Measurements from ENCODE around the gene L1TD1.
"Not testable (repeated sequence)": the region's sequence is repeated elsewhere in the genome, so short reads cannot be mapped to it uniquely, and the experiment has no call there.

The L1TD1 gene

DNA sequence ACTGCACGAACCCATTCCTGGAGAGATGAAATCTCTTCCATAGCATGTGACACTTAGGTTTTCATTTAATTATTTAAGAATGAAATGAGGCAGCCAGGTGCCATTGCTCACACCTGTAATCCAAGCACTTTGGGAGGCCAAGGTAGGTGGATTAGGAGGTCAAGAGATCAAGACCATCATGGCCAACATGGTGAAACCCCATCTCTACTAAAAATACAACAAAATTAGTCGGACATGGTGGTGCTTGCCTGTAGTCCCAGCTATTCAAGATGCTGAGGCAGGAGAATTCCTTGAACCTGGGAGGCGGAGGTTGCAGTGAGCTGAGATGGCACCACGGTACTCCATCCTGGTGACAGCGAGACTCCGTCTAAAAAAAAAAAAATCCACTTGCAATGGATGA lies 17.8 kb downstream of the L1TD1 start:
- Mint-ChIP-seq H3K36me3 (ENCODE audit: low read depth) (peaks cover 9% of the 10 kb centered on the region), H3K27me3 (no peaks in the 10 kb centered on the region), H3K4me3 (no peak overlapping the region), H3K27ac (no peak overlapping the region), H3K4me1 (ENCODE audit: low read depth) (peaks cover 15% of the 10 kb centered on the region), H3K9me3 (peaks cover 27% of the 10 kb centered on the region)
- intact Hi-C loops (cut with micrococcal nuclease): no loop called here

DNA sequence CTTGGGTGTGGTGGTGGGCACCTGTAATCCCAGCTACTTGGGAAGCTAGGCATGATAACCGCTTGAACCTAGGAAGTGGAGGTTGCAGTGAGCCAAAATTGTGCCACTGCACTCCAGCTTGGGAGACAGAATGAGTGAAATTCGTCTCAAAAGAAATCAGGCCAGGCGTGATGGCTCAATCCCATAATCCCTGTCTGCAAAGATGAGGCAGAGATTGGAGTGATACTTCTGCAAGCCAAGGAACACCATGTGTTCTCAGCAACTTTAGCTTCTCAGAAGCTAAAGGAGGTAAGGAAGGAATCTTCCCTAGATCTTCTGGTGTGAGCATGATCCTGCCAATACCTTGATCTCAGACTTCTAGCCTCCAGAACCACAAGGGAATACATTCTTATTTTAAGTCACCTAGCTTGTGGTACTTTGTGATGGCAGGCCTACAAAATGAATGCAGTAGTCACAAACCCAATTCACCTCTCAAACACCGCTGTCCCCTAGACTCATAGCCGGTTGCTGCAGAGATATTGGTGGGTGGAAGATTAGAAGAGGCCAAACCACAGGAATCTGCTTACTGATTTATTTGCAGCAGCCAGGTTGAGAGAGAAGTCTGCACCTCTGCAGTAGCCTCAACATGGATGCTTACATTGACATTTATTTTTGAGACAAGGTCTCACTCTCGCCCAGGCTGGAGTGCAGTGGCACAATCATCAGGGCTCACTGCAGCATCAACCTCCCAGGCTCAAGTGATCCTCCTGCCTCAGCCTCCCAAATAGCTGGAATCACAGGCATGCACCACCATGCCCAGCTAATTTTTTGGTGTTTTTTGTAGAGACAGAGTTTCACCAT lies 18.6 kb downstream of the L1TD1 start:
- Mint-ChIP-seq H3K36me3 (ENCODE audit: low read depth) (peaks cover 9% of the 10 kb centered on the region), H3K27ac (no peak overlapping the region), H3K4me3 (no peak overlapping the region), H3K4me1 (ENCODE audit: low read depth) (peaks cover 18% of the 10 kb centered on the region), H3K27me3 (no peaks in the 10 kb centered on the region), H3K9me3 (peaks cover 27% of the 10 kb centered on the region)
- intact Hi-C loops (cut with micrococcal nuclease): no loop called here

DNA sequence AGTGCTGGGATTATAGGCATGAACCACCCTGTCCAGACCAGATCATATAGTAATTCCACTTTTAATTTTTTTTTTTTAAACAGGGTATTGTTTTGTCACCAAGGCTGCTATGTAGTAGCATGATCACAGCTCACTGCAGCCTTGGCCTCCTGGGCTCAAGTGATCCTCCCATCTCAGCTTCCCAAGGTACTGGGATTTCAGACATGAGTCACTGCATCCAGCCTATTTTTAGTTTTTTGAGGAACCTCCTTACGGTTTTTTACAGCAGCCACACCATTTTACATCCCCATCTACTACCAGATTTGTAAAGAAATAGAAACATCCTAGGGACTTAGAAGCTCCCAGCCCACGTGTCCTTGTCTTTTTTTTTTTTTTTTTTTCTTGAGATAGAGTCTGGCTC lies 24.0 kb downstream of the L1TD1 start:
- Mint-ChIP-seq H3K36me3 (ENCODE audit: low read depth) (no peaks in the 10 kb centered on the region), H3K4me3 (no peak overlapping the region), H3K27me3 (no peaks in the 10 kb centered on the region), H3K27ac (no peak overlapping the region), H3K9me3 (no peaks in the 10 kb centered on the region), H3K4me1 (ENCODE audit: low read depth) (peaks cover 6% of the 10 kb centered on the region)
- intact Hi-C loops (cut with micrococcal nuclease): no loop called here

DNA sequence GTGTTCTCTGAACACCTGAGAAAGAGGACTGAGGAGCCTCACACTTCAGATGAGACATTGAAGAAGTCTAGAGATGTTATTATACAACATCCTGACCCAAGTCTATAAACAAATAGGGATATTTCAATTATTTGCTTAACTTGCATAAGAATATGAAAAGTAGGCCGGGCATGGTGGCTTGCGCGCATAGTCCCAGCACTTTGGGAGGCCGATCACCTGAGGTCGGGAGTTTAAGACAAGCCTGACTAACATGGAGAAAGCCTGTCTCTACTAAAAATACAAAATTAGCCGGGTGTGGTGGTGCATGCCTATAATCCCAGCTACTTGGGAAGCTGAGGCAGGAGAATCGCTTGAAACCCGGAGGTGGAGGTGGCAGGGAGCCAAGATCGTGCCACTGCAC lies 25.8 kb downstream of the L1TD1 start:
- H3K4me3 Mint-ChIP-seq, H3K27ac Mint-ChIP-seq: not testable (repeated sequence)

GRCh38 chr1:62221171-62221570 lies 26.5 kb downstream of the L1TD1 start:
- no peaks in the 10 kb centered on the region for H3K27me3 Mint-ChIP-seq
- no peaks in the 10 kb centered on the region for H3K36me3 Mint-ChIP-seq (ENCODE audit: low read depth)
- H3K4me1 Mint-ChIP-seq (ENCODE audit: low read depth): peaks cover 6% of the 10 kb centered on the region
- intact Hi-C loops (cut with micrococcal nuclease): no loop called here
- no peaks in the 10 kb centered on the region for H3K9me3 Mint-ChIP-seq
- H3K27ac Mint-ChIP-seq: no peak overlapping the region
- no peak overlapping the region for H3K4me3 Mint-ChIP-seq

More for the DNA sequence above, 25.8 kb downstream of the L1TD1 start:
- H3K9me3 Mint-ChIP-seq; H3K27me3 Mint-ChIP-seq; H3K4me1 Mint-ChIP-seq (ENCODE audit: low read depth); H3K36me3 Mint-ChIP-seq (ENCODE audit: low read depth); intact Hi-C loops (cut with micrococcal nuclease): not testable (repeated sequence)

- Mint-ChIP-seq H3K4me3 (no peak overlapping the region), H3K36me3 (ENCODE audit: low read depth) (no peaks in the 10 kb centered on the region), H3K4me1 (ENCODE audit: low read depth) (peaks cover 5% of the 10 kb centered on the region), H3K27me3 (no peaks in the 10 kb centered on the region), H3K9me3 (no peaks in the 10 kb centered on the region), H3K27ac (no peak overlapping the region)
- intact Hi-C loops (cut with micrococcal nuclease): no loop called here
Measured at GRCh38 chr1:62222321-62222720, 27.7 kb downstream of the L1TD1 start.

GRCh38 chr1:62224182-62224581 lies 29.5 kb downstream of the L1TD1 start:
- Mint-ChIP-seq H3K4me1 (ENCODE audit: low read depth) (peaks cover 9% of the 10 kb centered on the region), H3K36me3 (ENCODE audit: low read depth) (no peaks in the 10 kb centered on the region), H3K9me3 (no peaks in the 10 kb centered on the region), H3K27ac (no peak overlapping the region), H3K4me3 (no peak overlapping the region), H3K27me3 (no peaks in the 10 kb centered on the region)
- intact Hi-C loops (cut with micrococcal nuclease): no loop called here

- no peaks in the 10 kb centered on the region for H3K36me3 Mint-ChIP-seq (ENCODE audit: low read depth)
- H3K27ac Mint-ChIP-seq: no peak overlapping the region
- H3K27me3 Mint-ChIP-seq: no peaks in the 10 kb centered on the region
Measured at GRCh38 chr1:62227496-62227895, 32.8 kb downstream of the L1TD1 start.

GRCh38 chr1:62228136-62228882 lies 33.7 kb downstream of the L1TD1 start:
- H3K27ac Mint-ChIP-seq: no peak overlapping the region
- H3K4me1 Mint-ChIP-seq (ENCODE audit: low read depth): peaks cover 15% of the 10 kb centered on the region
- no peaks in the 10 kb centered on the region for H3K36me3 Mint-ChIP-seq (ENCODE audit: low read depth)
- no peaks in the 10 kb centered on the region for H3K27me3 Mint-ChIP-seq
- H3K4me3 Mint-ChIP-seq: no peak overlapping the region
- H3K9me3 Mint-ChIP-seq: no peaks in the 10 kb centered on the region
- intact Hi-C loops (cut with micrococcal nuclease): no loop called here

More at GRCh38 chr1:62227496-62227895, 32.8 kb downstream of the L1TD1 start:
- intact Hi-C loops (cut with micrococcal nuclease): no loop called here
- Mint-ChIP-seq H3K9me3 (no peaks in the 10 kb centered on the region), H3K4me3 (no peak overlapping the region), H3K4me1 (ENCODE audit: low read depth) (peaks cover 9% of the 10 kb centered on the region)

DNA sequence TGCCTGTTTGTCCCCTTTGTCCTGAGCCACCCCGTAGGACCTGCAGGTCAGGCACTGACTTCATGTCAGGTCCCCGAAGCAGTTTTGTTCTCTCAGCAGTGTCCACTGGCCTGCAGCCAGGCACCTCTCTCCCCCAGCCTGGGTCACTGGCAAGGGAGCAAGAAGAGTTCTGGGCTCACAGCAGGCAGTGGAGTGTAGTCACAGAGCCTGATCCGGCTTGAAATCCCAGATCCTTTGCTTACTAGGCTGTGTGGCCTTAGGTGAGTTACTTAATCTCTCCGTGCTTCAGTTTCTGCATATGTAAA lies 34.2 kb downstream of the L1TD1 start:
- Mint-ChIP-seq H3K27me3 (no peaks in the 10 kb centered on the region), H3K9me3 (no peaks in the 10 kb centered on the region), H3K4me3 (no peak overlapping the region), H3K36me3 (ENCODE audit: low read depth) (no peaks in the 10 kb centered on the region), H3K27ac (no peak overlapping the region), H3K4me1 (ENCODE audit: low read depth) (peaks cover 15% of the 10 kb centered on the region)
- intact Hi-C loops (cut with micrococcal nuclease): no loop called here

- intact Hi-C loops (cut with micrococcal nuclease): no loop called here
- H3K4me3 Mint-ChIP-seq: no peak overlapping the region
- no peak overlapping the region for H3K27ac Mint-ChIP-seq
- no peaks in the 10 kb centered on the region for H3K27me3 Mint-ChIP-seq
- H3K9me3 Mint-ChIP-seq: no peaks in the 10 kb centered on the region
- peaks cover 15% of the 10 kb centered on the region for H3K4me1 Mint-ChIP-seq (ENCODE audit: low read depth)
- no peaks in the 10 kb centered on the region for H3K36me3 Mint-ChIP-seq (ENCODE audit: low read depth)
Measured at GRCh38 chr1:62229468-62229867, 34.8 kb downstream of the L1TD1 start.

GRCh38 chr1:62229932-62230331 lies 35.3 kb downstream of the L1TD1 start:
- H3K9me3 Mint-ChIP-seq: no peaks in the 10 kb centered on the region
- intact Hi-C loops (cut with micrococcal nuclease): no loop called here
- H3K36me3 Mint-ChIP-seq (ENCODE audit: low read depth): no peaks in the 10 kb centered on the region
- no peak overlapping the region for H3K4me3 Mint-ChIP-seq
- H3K27ac Mint-ChIP-seq: no peak overlapping the region
- H3K27me3 Mint-ChIP-seq: no peaks in the 10 kb centered on the region
- H3K4me1 Mint-ChIP-seq (ENCODE audit: low read depth): peaks cover 15% of the 10 kb centered on the region

DNA sequence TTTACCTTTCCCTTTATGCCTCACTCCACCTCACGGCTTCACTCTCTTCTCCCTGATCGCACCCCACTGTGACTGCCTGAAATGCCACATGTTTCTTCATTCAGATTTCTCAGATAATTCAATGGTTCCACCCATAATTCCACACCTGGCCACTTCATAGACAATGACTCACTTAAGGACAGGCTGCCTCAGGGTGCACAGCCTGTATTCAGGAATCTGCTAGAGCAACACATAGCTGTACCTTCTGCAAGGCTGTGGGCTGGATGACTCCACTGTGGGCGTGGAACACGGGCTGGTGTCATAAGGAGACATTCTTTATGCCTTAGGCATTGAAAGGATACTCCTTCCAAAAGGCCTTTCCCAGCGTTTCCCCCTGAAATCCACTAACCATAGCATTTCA lies 36.1 kb downstream of the L1TD1 start:
- Mint-ChIP-seq H3K9me3 (no peaks in the 10 kb centered on the region), H3K36me3 (ENCODE audit: low read depth) (no peaks in the 10 kb centered on the region), H3K27ac (no peak overlapping the region), H3K4me1 (ENCODE audit: low read depth) (peaks cover 15% of the 10 kb centered on the region), H3K27me3 (no peaks in the 10 kb centered on the region), H3K4me3 (no peak overlapping the region)
- intact Hi-C loops (cut with micrococcal nuclease): no loop called here

GRCh38 chr1:62232871-62233278 lies 38.2 kb downstream of the L1TD1 start:
- Mint-ChIP-seq H3K27me3 (no peaks in the 10 kb centered on the region), H3K4me3 (no peak overlapping the region), H3K27ac (no peak overlapping the region), H3K9me3 (no peaks in the 10 kb centered on the region), H3K36me3 (ENCODE audit: low read depth) (no peaks in the 10 kb centered on the region), H3K4me1 (ENCODE audit: low read depth) (peaks cover 12% of the 10 kb centered on the region)
- intact Hi-C loops (cut with micrococcal nuclease): no loop called here

Measured in dendritic cell treated with granulocyte-macrophage colony-stimulating factor and Interleukin-4, amounts not matched to agents 40 ng/mL and 50 ng/mL, for 4 days (primary cell).